SK-N-SH treated with all-trans-retinoic acid at 6 μM for 48 hours (cell line): ENCODE measurements around the gene FAHD2B.
"Not testable (repeated sequence)": the region's sequence is repeated elsewhere in the genome, so short reads cannot be mapped to it uniquely, and the experiment has no call there.

Experiments used
- ARNTL ChIP-seq: fragments of 450-650 bp; formaldehyde crosslinking; IDR thresholded peaks from 2 replicates; pipeline ENCODE4 v1.5.0; 2020; ENCODE audit warnings: low read depth, mild to moderate bottlenecking, moderate library complexity, borderline replicate concordance
- CREB5 ChIP-seq: fragments of 250-450 bp; sonication (Bioruptor Pico); IDR thresholded peaks from 2 replicates; pipeline ENCODE4 v1.5.1; 2020; ENCODE audit warnings: low read depth, mild to moderate bottlenecking, moderate library complexity
- CSRNP3 ChIP-seq: fragments of 250-450 bp; sonication (Bioruptor Pico); IDR thresholded peaks from 2 replicates; pipeline ENCODE4 v1.5.1; 2021; ENCODE audit warnings: mild to moderate bottlenecking, moderate library complexity
- GLIS3 ChIP-seq: fragments of 250-450 bp; sonication (Bioruptor Pico); IDR thresholded peaks from 2 replicates; pipeline ENCODE4 v1.5.0; 2020; ENCODE audit warnings: mild to moderate bottlenecking, moderate library complexity
- PATZ1 ChIP-seq: fragments of 250-450 bp; sonication (Bioruptor Pico); IDR thresholded peaks from 2 replicates; pipeline ENCODE4 v1.8.0; 2020; ENCODE audit warnings: mild to moderate bottlenecking, moderate library complexity, borderline replicate concordance
- RARB ChIP-seq: fragments of 250-450 bp; sonication (Bioruptor Pico); IDR thresholded peaks from 2 replicates; pipeline ENCODE4 v1.8.0; 2021; ENCODE audit warnings: mild to moderate bottlenecking, moderate library complexity
- SNAI2 ChIP-seq: fragments of 250-450 bp; sonication (Bioruptor Pico); IDR thresholded peaks from 2 replicates; pipeline ENCODE4 v1.5.0; 2020; ENCODE audit warnings: mild to moderate bottlenecking, moderate library complexity
- TCF4 ChIP-seq: fragments of 250-450 bp; sonication (Bioruptor Pico); IDR thresholded peaks from 2 replicates; pipeline ENCODE4 v1.8.0; 2021; ENCODE audit warnings: mild to moderate bottlenecking, moderate library complexity, borderline replicate concordance
- TSHZ2 ChIP-seq: fragments of 250-450 bp; sonication (Bioruptor Pico); IDR thresholded peaks from 2 replicates; pipeline ENCODE4 v1.5.0; 2020; ENCODE audit warnings: mild to moderate bottlenecking, moderate library complexity
- ZFP3 ChIP-seq: fragments of 250-450 bp; sonication (Bioruptor Pico); IDR thresholded peaks from 2 replicates; pipeline ENCODE4 v1.5.0; 2020; ENCODE audit warnings: mild to moderate bottlenecking, moderate library complexity
- ZFP30 ChIP-seq: fragments of 450-650 bp; formaldehyde crosslinking; IDR thresholded peaks from 2 replicates; pipeline ENCODE4 v1.5.0; 2022; ENCODE audit warnings: mild to moderate bottlenecking, moderate library complexity
- ZNF8 ChIP-seq: fragments of 450-650 bp; formaldehyde crosslinking; IDR thresholded peaks from 2 replicates; pipeline ENCODE4 v1.5.0; 2020; ENCODE audit warnings: mild to moderate bottlenecking, moderate library complexity

- not testable (repeated sequence) for TF ChIP-seq TSHZ2, CSRNP3, PATZ1, ARNTL, ZFP30, CREB5, SNAI2, ZFP3, ZNF8, RARB, TCF4, GLIS3 (CRISPR knock-in tag)
These were observed 34.4 kb upstream of the FAHD2B start for GRCh38 chr2:97129090-97129489.
